Measurements from ENCODE around the gene CACNB2.

The CACNB2 gene

GRCh38 chr10:18273039-18273438 is 132.8 kb downstream of the CACNB2 start:
- in situ Hi-C loops (cut with HindIII; ENCODE audit: low sequenced_read_pairs) = no loop called here

DNA sequence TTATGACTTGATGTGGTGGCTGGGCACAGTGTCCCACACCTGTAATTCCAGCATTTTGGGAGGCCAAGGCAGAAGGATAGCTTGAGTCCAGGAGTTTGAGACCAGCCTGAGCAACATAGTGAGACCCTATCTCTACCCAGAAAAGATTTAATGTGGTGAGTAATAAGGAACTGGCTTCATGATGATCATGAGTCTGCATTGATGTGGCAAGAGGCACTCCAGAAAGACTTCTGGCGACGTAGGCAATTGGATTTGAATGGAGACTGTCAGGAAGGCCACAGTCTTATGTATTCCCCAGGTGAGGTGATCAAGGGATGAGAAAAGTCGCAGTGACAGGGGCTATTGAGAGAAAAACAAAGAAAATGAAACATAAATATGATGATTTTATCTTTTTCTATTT is 138.0 kb downstream of the CACNB2 start:
- in situ Hi-C loops (cut with HindIII; ENCODE audit: low sequenced_read_pairs) = no loop called here
- DNase-seq (ENCODE audit: low read depth) = no peak
- H3K4me3 ChIP-seq (ENCODE audit: low read depth, low read length) = no peak overlapping the region
- TF ChIP-seq, protein P1, sequence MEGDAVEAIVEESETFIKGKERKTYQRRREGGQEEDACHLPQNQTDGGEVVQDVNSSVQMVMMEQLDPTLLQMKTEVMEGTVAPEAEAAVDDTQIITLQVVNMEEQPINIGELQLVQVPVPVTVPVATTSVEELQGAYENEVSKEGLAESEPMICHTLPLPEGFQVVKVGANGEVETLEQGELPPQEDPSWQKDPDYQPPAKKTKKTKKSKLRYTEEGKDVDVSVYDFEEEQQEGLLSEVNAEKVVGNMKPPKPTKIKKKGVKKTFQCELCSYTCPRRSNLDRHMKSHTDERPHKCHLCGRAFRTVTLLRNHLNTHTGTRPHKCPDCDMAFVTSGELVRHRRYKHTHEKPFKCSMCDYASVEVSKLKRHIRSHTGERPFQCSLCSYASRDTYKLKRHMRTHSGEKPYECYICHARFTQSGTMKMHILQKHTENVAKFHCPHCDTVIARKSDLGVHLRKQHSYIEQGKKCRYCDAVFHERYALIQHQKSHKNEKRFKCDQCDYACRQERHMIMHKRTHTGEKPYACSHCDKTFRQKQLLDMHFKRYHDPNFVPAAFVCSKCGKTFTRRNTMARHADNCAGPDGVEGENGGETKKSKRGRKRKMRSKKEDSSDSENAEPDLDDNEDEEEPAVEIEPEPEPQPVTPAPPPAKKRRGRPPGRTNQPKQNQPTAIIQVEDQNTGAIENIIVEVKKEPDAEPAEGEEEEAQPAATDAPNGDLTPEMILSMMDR (IDR thresholded peaks at IDR 0.05; ENCODE audit: low read depth, low read length, missing control alignments) = no peak

More at GRCh38 chr10:18273039-18273438, 132.8 kb downstream of the CACNB2 start:
- TF ChIP-seq, protein P1 (IDR thresholded peaks at IDR 0.05; ENCODE audit: low read depth, low read length, missing control alignments) = no peak
- no peak for DNase-seq (ENCODE audit: low read depth)
- no peak overlapping the region for H3K4me3 ChIP-seq (ENCODE audit: low read depth, low read length)

DNA sequence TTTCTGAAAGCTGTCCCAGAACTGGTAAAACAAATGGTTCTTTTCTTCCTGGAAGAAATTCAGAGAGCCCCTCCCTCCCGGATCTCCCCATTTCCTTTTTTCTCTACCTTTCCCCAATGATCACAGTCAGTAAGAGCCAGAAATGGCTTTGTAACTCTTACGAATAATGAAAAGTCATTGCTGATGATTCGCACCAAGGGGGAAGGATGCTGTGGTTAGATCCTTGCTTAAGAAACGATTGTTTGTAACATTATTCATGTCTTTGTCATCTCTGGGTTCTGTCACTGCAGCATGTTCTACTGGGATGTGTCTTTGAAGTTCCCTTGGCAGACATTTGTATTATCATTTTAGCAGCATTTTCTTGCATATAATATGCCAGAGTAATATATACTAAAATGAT is 138.9 kb downstream of the CACNB2 start:
- no peak for DNase-seq (ENCODE audit: low read depth)
- TF ChIP-seq, protein P1 (IDR thresholded peaks at IDR 0.05; ENCODE audit: low read depth, low read length, missing control alignments) = no peak
- no peak overlapping the region for H3K4me3 ChIP-seq (ENCODE audit: low read depth, low read length)
- in situ Hi-C loops (cut with HindIII; ENCODE audit: low sequenced_read_pairs) = no loop called here

DNA sequence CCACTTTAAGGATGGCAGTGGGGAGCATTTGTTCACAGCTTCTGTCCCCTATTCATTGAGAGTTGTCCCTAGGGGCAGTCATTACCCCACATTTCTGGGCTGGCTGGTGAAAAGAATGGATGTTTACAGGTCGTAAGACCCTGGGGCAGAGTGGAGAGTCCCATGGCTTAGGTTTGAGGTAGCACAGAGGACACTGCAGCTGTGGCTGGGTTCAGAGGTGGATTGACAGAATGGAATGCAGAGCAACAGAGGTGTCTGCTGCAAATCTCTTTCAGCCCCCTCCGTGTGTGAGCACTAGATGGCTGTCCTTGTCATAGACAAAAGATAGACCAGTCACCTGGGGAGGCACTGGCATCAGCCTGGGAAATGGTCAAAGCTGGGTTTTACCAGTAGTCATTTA is 141.9 kb downstream of the CACNB2 start:
- no peak overlapping the region for H3K4me3 ChIP-seq (ENCODE audit: low read depth, low read length)
- in situ Hi-C loops (cut with HindIII; ENCODE audit: low sequenced_read_pairs) = no loop called here
- TF ChIP-seq, protein P1 (IDR thresholded peaks at IDR 0.05; ENCODE audit: low read depth, low read length, missing control alignments) = no peak
- no peak for DNase-seq (ENCODE audit: low read depth)

DNA sequence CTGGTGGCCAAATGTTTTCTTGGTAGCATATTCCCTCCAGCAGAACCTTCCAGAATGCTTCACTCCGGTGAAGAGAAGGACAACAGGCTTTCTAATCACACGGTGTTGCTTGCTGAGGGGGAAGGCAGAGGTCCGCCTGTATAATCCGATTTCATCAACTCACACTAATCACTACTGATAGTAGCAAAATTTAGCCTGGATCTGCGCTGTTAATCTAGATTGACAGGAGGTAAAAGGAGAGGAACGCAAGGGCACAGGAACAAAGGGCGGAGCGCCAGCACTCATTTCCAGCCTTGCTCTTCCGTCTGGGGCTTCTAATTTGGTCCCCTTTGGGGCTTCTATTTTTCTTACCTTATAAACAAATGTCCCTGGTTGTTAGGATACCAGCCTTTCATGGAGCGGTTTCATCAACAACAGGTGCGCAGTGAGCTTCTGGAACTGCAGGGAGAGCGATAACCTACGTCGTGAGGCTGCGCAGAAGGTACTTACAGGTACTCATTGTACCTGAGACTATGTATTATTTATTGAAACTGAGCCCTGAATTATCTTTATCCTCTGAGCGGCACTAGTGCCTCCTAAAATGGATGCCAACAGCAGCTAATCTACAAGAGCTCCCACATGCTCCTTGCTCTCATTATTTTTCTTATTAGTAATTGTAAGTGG is 150.6 kb downstream of the CACNB2 start:
- H3K4me3 ChIP-seq (ENCODE audit: low read depth, low read length) = no peak overlapping the region
- TF ChIP-seq, protein P1 (IDR thresholded peaks at IDR 0.05; ENCODE audit: low read depth, low read length, missing control alignments) = no peak
- no peak for DNase-seq (ENCODE audit: low read depth)
- in situ Hi-C loops (cut with HindIII; ENCODE audit: low sequenced_read_pairs) = no loop called here

GRCh38 chr10:18293536-18294510 is 153.6 kb downstream of the CACNB2 start:
- no peak for DNase-seq (ENCODE audit: low read depth)

More at GRCh38 chr10:18293536-18294510, 153.6 kb downstream of the CACNB2 start:
- TF ChIP-seq, protein P1 (IDR thresholded peaks at IDR 0.05; ENCODE audit: low read depth, low read length, missing control alignments) = no peak
- no peak overlapping the region for H3K4me3 ChIP-seq (ENCODE audit: low read depth, low read length)
- in situ Hi-C loops (cut with HindIII; ENCODE audit: low sequenced_read_pairs) = no loop called here

Measured in astrocyte of the cerebellum (primary cell).